Peyer's patch (tissue), 4 donors: ENCODE data around the gene GPRIN3.

Experiments
- POLR2A ChIP-seq, 2 donors: fragments of 450-650 bp; IDR thresholded peaks; one replicate each; pipeline ENCODE4 v1.5.1; 2017; ENCODE audit warnings: antibody characterized with exemption in 2 of 2, mild to moderate bottlenecking in 2 of 2, moderate library complexity in 2 of 2
- TF ChIP-seq, protein P1 (sequence below), 6 experiments: fragments of 450-650 bp in 4 of 6; fragments of 200-600 bp in 2 of 6; sonication (generic) in 1 of 6; IDR thresholded peaks; one replicate each; pipeline ENCODE4 v1.5.1; 2017 to 2019; ENCODE audit warnings: antibody characterized with exemption in 6 of 6, mild to moderate bottlenecking in 3 of 6, moderate library complexity in 1 of 6

DNA sequence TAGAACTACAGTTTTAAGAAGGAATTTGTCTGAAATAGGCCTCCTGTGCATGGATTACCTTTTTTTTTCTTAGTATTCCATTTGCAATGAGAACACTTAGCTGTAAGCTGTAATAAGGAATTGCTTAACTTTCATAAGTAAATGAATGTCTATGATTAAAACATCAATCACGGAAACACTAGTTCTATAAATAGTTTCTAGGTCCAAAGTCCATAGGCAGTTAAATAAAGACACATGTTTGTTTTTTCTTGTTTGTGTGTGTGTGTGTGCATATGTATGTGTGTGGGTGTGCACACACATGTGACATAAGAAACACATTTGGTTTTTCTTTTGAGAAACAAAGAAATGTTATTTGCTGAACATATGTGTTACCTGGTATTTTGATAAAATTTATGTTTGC, 11.2 kb downstream of the GPRIN3 start:
- TF ChIP-seq POLR2A (IDR thresholded peaks at IDR 0.05): no peak
- TF ChIP-seq, protein P1, sequence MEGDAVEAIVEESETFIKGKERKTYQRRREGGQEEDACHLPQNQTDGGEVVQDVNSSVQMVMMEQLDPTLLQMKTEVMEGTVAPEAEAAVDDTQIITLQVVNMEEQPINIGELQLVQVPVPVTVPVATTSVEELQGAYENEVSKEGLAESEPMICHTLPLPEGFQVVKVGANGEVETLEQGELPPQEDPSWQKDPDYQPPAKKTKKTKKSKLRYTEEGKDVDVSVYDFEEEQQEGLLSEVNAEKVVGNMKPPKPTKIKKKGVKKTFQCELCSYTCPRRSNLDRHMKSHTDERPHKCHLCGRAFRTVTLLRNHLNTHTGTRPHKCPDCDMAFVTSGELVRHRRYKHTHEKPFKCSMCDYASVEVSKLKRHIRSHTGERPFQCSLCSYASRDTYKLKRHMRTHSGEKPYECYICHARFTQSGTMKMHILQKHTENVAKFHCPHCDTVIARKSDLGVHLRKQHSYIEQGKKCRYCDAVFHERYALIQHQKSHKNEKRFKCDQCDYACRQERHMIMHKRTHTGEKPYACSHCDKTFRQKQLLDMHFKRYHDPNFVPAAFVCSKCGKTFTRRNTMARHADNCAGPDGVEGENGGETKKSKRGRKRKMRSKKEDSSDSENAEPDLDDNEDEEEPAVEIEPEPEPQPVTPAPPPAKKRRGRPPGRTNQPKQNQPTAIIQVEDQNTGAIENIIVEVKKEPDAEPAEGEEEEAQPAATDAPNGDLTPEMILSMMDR (IDR thresholded peaks at IDR 0.05): no peak
